SK-N-SH (cell line): ENCODE results near the gene ADNP2. TPM values are rescaled to one million over a fixed set of nuclear protein-coding genes. Genes with fewer than 3 reads are reported as not detected.

Experiments used
- CTCF ChIA-PET: fragments of 300-600, 350-600 bp; formaldehyde crosslinking; extraction: SDS; loops from one replicate; lab custom pipeline; 2021; lab: Yijun Ruan, JAX
- POLR2A ChIA-PET: fragments of 350-600 bp; sonication (Branson Sonifier 250); formaldehyde crosslinking; extraction: SDS; loops from one replicate; lab custom pipeline; 2020; ENCODE audit warnings: antibody characterized with exemption, inconsistent platforms; lab: Yijun Ruan, JAX
- DNase-seq: peaks from one replicate; pipeline ENCODE4 v3.0.0; 2012
- H2AFZ ChIP-seq: fragments of 200-600 bp; sonication (generic); 2 replicates; pipeline ENCODE4 v1.8.1; 2016; ENCODE audit warnings: antibody characterized with exemption, mild to moderate bottlenecking, low read depth
- H3F3A ChIP-seq: fragments of 200-600 bp; sonication (generic); replicated peaks from 2 replicates; pipeline ENCODE3; 2016; ENCODE audit warnings: antibody characterized with exemption, mild to moderate bottlenecking; ENCODE audit not compliant: insufficient read depth
- H3K27ac ChIP-seq, 2 experiments: fragments of 200-500 bp in 1 of 2; fragments of 200-600 bp in 1 of 2; sonication (Bioruptor generic) in 1 of 2; sonication (generic), shearing (Covaris generic) in 1 of 2; 2 replicates each; pipeline versions ENCODE4 v1.5.1 to v1.6.1; 2014 to 2016; ENCODE audit warnings: low read depth in 2 of 2, inconsistent platforms in 1 of 2, low read length in 1 of 2, mild to moderate bottlenecking in 1 of 2, mixed read lengths in 1 of 2
- H3K27me3 ChIP-seq: fragments of 200-600 bp; sonication (generic), shearing (Covaris generic); 2 replicates; pipeline ENCODE4 v1.6.1; 2016; ENCODE audit warnings: mixed run types; ENCODE audit not compliant: insufficient read depth
- H3K36me3 ChIP-seq, 2 experiments: fragments of 200-500 bp in 1 of 2; fragments of 200-600 bp in 1 of 2; sonication (Bioruptor generic) in 1 of 2; sonication (generic) in 1 of 2; replicated peaks in 1 of 2; 2 replicates each; pipeline versions ENCODE3 to v1.5.1; 2014 to 2016; ENCODE audit warnings: low read length in 1 of 2, mild to moderate bottlenecking in 1 of 2; ENCODE audit not compliant: insufficient read depth in 2 of 2, control insufficient read depth in 1 of 2
- H3K4me1 ChIP-seq, 2 experiments: fragments of 200-500 bp in 1 of 2; fragments of 200-600 bp in 1 of 2; sonication (Bioruptor generic) in 1 of 2; sonication (generic), shearing (Covaris generic) in 1 of 2; 2 replicates each; pipeline versions ENCODE4 v1.5.1 to v1.6.1; 2014 to 2016; ENCODE audit warnings: low read depth in 1 of 2, low read length in 1 of 2, mixed run types in 1 of 2; ENCODE audit not compliant: insufficient read depth in 2 of 2, control insufficient read depth in 1 of 2
- H3K4me2 ChIP-seq: fragments of 200-600 bp; sonication (generic), shearing (Covaris generic); 2 replicates; pipeline ENCODE4 v1.6.1; 2017; ENCODE audit warnings: mixed run types
- H3K4me3 ChIP-seq, 2 experiments: fragments of 200-500 bp in 1 of 2; fragments of 200-600 bp in 1 of 2; sonication (Bioruptor generic) in 1 of 2; sonication (generic), shearing (Covaris generic) in 1 of 2; 2 replicates each; pipeline versions ENCODE4 v1.5.1 to v1.8.1; 2014 to 2016; ENCODE audit warnings: low read depth in 2 of 2, inconsistent platforms in 1 of 2, low read length in 1 of 2, mild to moderate bottlenecking in 1 of 2, mixed read lengths in 1 of 2, moderate library complexity in 1 of 2
- H3K79me2 ChIP-seq: fragments of 200-600 bp; sonication (generic); 2 replicates; pipeline ENCODE4 v1.8.1; 2017; ENCODE audit warnings: mild to moderate bottlenecking; ENCODE audit not compliant: insufficient read depth
- H3K9ac ChIP-seq: fragments of 200-600 bp; sonication (generic); 2 replicates; pipeline ENCODE4 v1.6.1; 2017; ENCODE audit warnings: mixed run types
- H3K9me2 ChIP-seq: fragments of 200-600 bp; sonication (generic); 2 replicates; pipeline ENCODE4 v1.6.1; 2017; ENCODE audit warnings: mixed run types
- H3K9me3 ChIP-seq: fragments of 200-600 bp; sonication (generic); 2 replicates; pipeline ENCODE4 v1.6.1; 2017; ENCODE audit warnings: mixed run types, mild to moderate bottlenecking, moderate library complexity
- H4K20me1 ChIP-seq: fragments of 200-600 bp; sonication (generic); 2 replicates; pipeline ENCODE4 v1.6.1; 2017; ENCODE audit warnings: mild to moderate bottlenecking, mixed run types; ENCODE audit not compliant: insufficient read depth
- CTCF ChIP-seq: fragments of 200-600 bp; sonication (generic); IDR thresholded peaks from 2 replicates; pipeline ENCODE4 v1.6.1; 2017; ENCODE audit warnings: antibody characterized with exemption, mild to moderate bottlenecking, moderate library complexity
- EP300 ChIP-seq, 2 experiments: IDR thresholded peaks; 2 replicates each; pipeline versions ENCODE4 v1.4.0 to v1.6.1; 2012; ENCODE audit warnings: borderline replicate concordance in 1 of 2, low read depth in 1 of 2, low read length in 1 of 2
- EZH2phosphoT487 ChIP-seq: fragments of 200-600 bp; sonication (generic); IDR thresholded peaks from 2 replicates; pipeline ENCODE4 v1.6.1; 2017; ENCODE audit warnings: low read depth, mixed run types, mild to moderate bottlenecking, antibody characterized with exemption, moderate library complexity, borderline replicate concordance
- FOXJ3 ChIP-seq: sonication (generic); formaldehyde crosslinking; IDR thresholded peaks from 2 replicates; pipeline ENCODE4 v1.5.1; 2020; ENCODE audit warnings: mild to moderate bottlenecking, missing genetic modification reagents
- GATA2 ChIP-seq: sonication (generic); formaldehyde crosslinking; IDR thresholded peaks from 2 replicates; pipeline ENCODE4 v1.5.0; 2020; ENCODE audit warnings: mild to moderate bottlenecking, missing genetic modification reagents
- JUND ChIP-seq: IDR thresholded peaks from 2 replicates; pipeline ENCODE4 v1.4.0; 2012
- MAX ChIP-seq: IDR thresholded peaks from 2 replicates; pipeline ENCODE4 v1.4.0; 2012; ENCODE audit warnings: low read depth
- NFIC ChIP-seq: IDR thresholded peaks from 2 replicates; pipeline ENCODE4 v1.4.0; 2012; ENCODE audit warnings: borderline replicate concordance
- PBX3 ChIP-seq: IDR thresholded peaks from 2 replicates; pipeline ENCODE4; 2012
- POLR2AphosphoS5 ChIP-seq: IDR thresholded peaks from 2 replicates; pipeline ENCODE4 v1.6.1; 2012; ENCODE audit warnings: low read depth, low read length
- RAD21 ChIP-seq: IDR thresholded peaks from 2 replicates; pipeline ENCODE4 v1.6.1; 2012; ENCODE audit warnings: mild to moderate bottlenecking, low read length
- RCOR1 ChIP-seq: fragments of 150-350 bp; IDR thresholded peaks from 2 replicates; pipeline ENCODE4 v1.6.1; 2017; ENCODE audit warnings: antibody characterized with exemption, low read length
- RFX5 ChIP-seq: IDR thresholded peaks from 2 replicates; pipeline ENCODE4 v1.6.1; 2012; ENCODE audit warnings: mild to moderate bottlenecking, improper control_type of control experiment, low read length
- RXRA ChIP-seq: IDR thresholded peaks from 2 replicates; pipeline ENCODE4 v1.4.0; 2012; ENCODE audit warnings: low read depth, mild to moderate bottlenecking, borderline replicate concordance
- SIN3A ChIP-seq: IDR thresholded peaks from 2 replicates; pipeline ENCODE4 v1.6.1; 2012; ENCODE audit warnings: low read depth, mild to moderate bottlenecking, low read length, moderate library complexity, borderline replicate concordance
- TAF1 ChIP-seq: IDR thresholded peaks from 2 replicates; pipeline ENCODE4 v1.6.1; 2012; ENCODE audit warnings: low read depth, mild to moderate bottlenecking, low read length, moderate library complexity, borderline replicate concordance
- ZBTB33 ChIP-seq: IDR thresholded peaks from 2 replicates; pipeline ENCODE4 v1.4.0; 2012; ENCODE audit warnings: low read depth, borderline replicate concordance
- whole genome bisulfite sequencing: methylation state at CpG from one replicate; pipeline ENCODE4 v1.1.6; 2017; ENCODE audit warnings: low lambda C conversion rate; 5-methylcytosine and 5-hydroxymethylcytosine counted together
- polyA plus RNA-seq, 3 experiments: library from polyadenylated mRNA; depleted of rRNA; stranded (reverse); fragments of >200 nt; gene quantifications; 2 replicates each; pipeline ENCODE4 v1.2.3, GENCODE V29; 2012

ADNP2 gene
- polyA plus RNA-seq, 1 of the 3 experiments (the other 2 are of a cell fraction) = 4.3 TPM

- no peaks in the 10 kb centered on the region for H3K9me3 ChIP-seq
- ChIA-PET CTCF (interaction anchor here (1.2 to 2.4 kb wide), 4 partner anchors 8 to 74 kb away, joined by 3 to 13 read pairs (median 4); no protein-coding TSS in a partner anchor), POLR2A (no interaction called here)
- H3K27ac ChIP-seq = no peak overlapping the region
- H3K9me2 ChIP-seq = no peaks in the 10 kb centered on the region
- no peak overlapping the region for H2AFZ ChIP-seq
- no peaks in the 10 kb centered on the region for H4K20me1 ChIP-seq
- 81% methylated on average over 9 of the region's 9 CpGs for WGBS
- no peaks in the 10 kb centered on the region; a peak in 1 of 4 replicates for H3K4me1 ChIP-seq
- no peaks in the 10 kb centered on the region for H3K79me2 ChIP-seq
- no peaks in the 10 kb centered on the region for H3F3A ChIP-seq
- H3K36me3 ChIP-seq = no peaks in the 10 kb centered on the region
- no peak overlapping the region for H3K4me3 ChIP-seq
- H3K4me2 ChIP-seq = no peak overlapping the region
- H3K27me3 ChIP-seq = no peaks in the 10 kb centered on the region
- no peak overlapping the region for H3K9ac ChIP-seq
- TF ChIP-seq CTCF = no peak
- no peak for TF ChIP-seq RXRA
- no peak for DNase-seq
These were observed 73.8 kb downstream of the ADNP2 start for GRCh38 chr18:80182855-80183254.

- no peaks in the 10 kb centered on the region for H3K9me2 ChIP-seq
- no peak overlapping the region for H3K4me2 ChIP-seq
- H3K9me3 ChIP-seq = no peaks in the 10 kb centered on the region
- no peaks in the 10 kb centered on the region; a peak in 1 of 4 replicates for H3K4me1 ChIP-seq
- H3K36me3 ChIP-seq = no peaks in the 10 kb centered on the region
- H3K79me2 ChIP-seq = no peaks in the 10 kb centered on the region
- CTCF ChIA-PET = interaction anchor here (1.2 to 2.4 kb wide), 4 partner anchors 7 to 74 kb away, joined by 3 to 13 read pairs (median 4); no protein-coding TSS in a partner anchor
- H3K27ac ChIP-seq = no peak overlapping the region
- POLR2A ChIA-PET = no interaction called here
- H3F3A ChIP-seq = no peaks in the 10 kb centered on the region
- DNase-seq = no peak
- H4K20me1 ChIP-seq = no peaks in the 10 kb centered on the region
- H3K9ac ChIP-seq = no peak overlapping the region
- no peak for TF ChIP-seq PBX3
- TF ChIP-seq FOXJ3 (CRISPR knock-in tag) = no peak
- no peak for TF ChIP-seq TAF1
- no peak for TF ChIP-seq RAD21
- TF ChIP-seq NFIC = no peak
- no peak for TF ChIP-seq MAX
- no peak for TF ChIP-seq CTCF
- TF ChIP-seq RFX5 = no peak
- TF ChIP-seq JUND = no peak
- TF ChIP-seq EZH2phosphoT487 = no peak
- no peak for TF ChIP-seq ZBTB33
- no peak for TF ChIP-seq EP300 (IDR thresholded peaks at IDR 0.05; ENCODE audit: borderline replicate concordance in 1 of 2, low read depth in 1 of 2, low read length in 1 of 2)
- TF ChIP-seq POLR2AphosphoS5 = no peak
- no peak for TF ChIP-seq RCOR1
- no peak for TF ChIP-seq SIN3A
- TF ChIP-seq GATA2 (CRISPR knock-in tag) = no peak
- no peaks in the 10 kb centered on the region for H3K27me3 ChIP-seq
- WGBS = 85% methylated on average over 10 of the region's 13 CpGs
- no peak overlapping the region for H2AFZ ChIP-seq
- no peak overlapping the region for H3K4me3 ChIP-seq
These were observed 74.4 kb downstream of the ADNP2 start for GRCh38 chr18:80183273-80184050.
